DOHH2 (cell line): Measurements from ENCODE around the gene NDNF.

Source experiments
- H3F3A ChIP-seq: fragments of 200-600 bp; sonication (generic), shearing (Covaris generic); 2 replicates; pipeline ENCODE4 v1.6.0; 2016; ENCODE audit warnings: antibody characterized with exemption, mild to moderate bottlenecking; ENCODE audit not compliant: control insufficient read depth, insufficient read depth
- H3K27ac ChIP-seq: fragments of 200-600 bp; sonication (generic); 2 replicates; pipeline ENCODE4 v1.5.1; 2014; ENCODE audit warnings: low read depth, mild to moderate bottlenecking, low read length, moderate library complexity
- H3K27me3 ChIP-seq: fragments of 200-600 bp; sonication (generic); 2 replicates; pipeline ENCODE4 v1.6.1; 2014; ENCODE audit warnings: mild to moderate bottlenecking, low read length, mixed read lengths; ENCODE audit not compliant: control insufficient read depth
- H3K36me3 ChIP-seq: fragments of 200-600 bp; sonication (generic); 2 replicates; pipeline ENCODE4 v1.6.1; 2014; ENCODE audit warnings: mild to moderate bottlenecking, low read length, moderate library complexity, mixed read lengths; ENCODE audit not compliant: control insufficient read depth
- H3K4me1 ChIP-seq: fragments of 200-600 bp; sonication (generic); 2 replicates; pipeline ENCODE4 v1.6.1; 2014; ENCODE audit warnings: mild to moderate bottlenecking, low read length, mixed read lengths; ENCODE audit not compliant: control insufficient read depth
- H3K4me2 ChIP-seq: fragments of 200-600 bp; sonication (generic); 2 replicates; pipeline ENCODE4 v1.6.0; 2014; ENCODE audit warnings: mild to moderate bottlenecking, low read length, moderate library complexity
- H3K4me3 ChIP-seq: fragments of 200-600 bp; sonication (generic); 2 replicates; pipeline ENCODE4 v1.5.1; 2014; ENCODE audit warnings: mild to moderate bottlenecking, low read length, mixed read lengths
- H3K79me2 ChIP-seq: fragments of 200-600 bp; sonication (generic); 2 replicates; pipeline ENCODE4 v1.6.1; 2014; ENCODE audit warnings: mild to moderate bottlenecking, low read length, mixed read lengths; ENCODE audit not compliant: control insufficient read depth
- H3K9me2 ChIP-seq: fragments of 200-600 bp; sonication (generic); replicated peaks from 2 replicates; pipeline ENCODE4 v1.6.1; 2014; ENCODE audit warnings: mild to moderate bottlenecking, low read length, mixed read lengths; ENCODE audit not compliant: control insufficient read depth
- H3K9me3 ChIP-seq: fragments of 200-600 bp; sonication (generic); 2 replicates; pipeline ENCODE4 v1.6.1; 2014; ENCODE audit warnings: antibody characterized with exemption, low read length, mixed read lengths; ENCODE audit not compliant: control insufficient read depth, insufficient read depth
- H4K20me1 ChIP-seq: fragments of 200-600 bp; sonication (generic); 2 replicates; pipeline ENCODE4 v1.6.0; 2014; ENCODE audit warnings: low read depth, mild to moderate bottlenecking, antibody characterized with exemption, low read length, moderate library complexity; ENCODE audit not compliant: control insufficient read depth, insufficient read depth
- EZH2phosphoT487 ChIP-seq: fragments of 200-600 bp; sonication (generic); IDR thresholded peaks from 2 replicates; pipeline ENCODE4 v1.6.1; 2017; ENCODE audit warnings: borderline replicate concordance, mild to moderate bottlenecking, antibody characterized with exemption, low read length, moderate library complexity, mixed read lengths
- TF ChIP-seq, protein P1 (sequence below): fragments of 200-600 bp; sonication (generic); IDR thresholded peaks from one replicate; pipeline ENCODE4 v1.5.1; 2014; ENCODE audit warnings: antibody characterized with exemption, mild to moderate bottlenecking, low read depth, low read length; ENCODE audit not compliant: poor library complexity, severe bottlenecking

Gene NDNF

DNA sequence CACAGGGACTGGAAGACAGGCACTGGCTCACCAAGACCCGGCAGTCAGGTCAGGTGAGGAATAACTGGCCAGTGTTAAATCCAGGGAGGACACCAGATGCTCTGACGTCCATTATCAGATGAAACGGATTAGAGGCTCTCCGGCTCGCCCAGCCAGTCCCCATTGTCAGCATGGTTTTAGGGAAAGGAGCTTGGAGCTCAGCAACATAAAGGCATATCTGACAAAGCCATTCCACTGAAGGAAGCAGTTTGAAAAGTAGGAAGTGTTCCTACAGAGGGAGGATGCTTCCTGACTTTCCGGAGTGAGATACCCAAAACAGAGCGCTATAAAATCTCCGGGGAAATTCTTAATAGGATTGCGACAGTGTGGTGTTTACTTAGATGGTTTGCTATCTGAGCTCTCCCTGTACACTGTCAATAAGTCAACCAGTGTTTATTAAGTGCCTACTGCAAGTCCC is 14.8 kb downstream of the NDNF start:
- Histone ChIP-seq H3K9me2 (no peaks in the 10 kb centered on the region), H3K79me2 (no peaks in the 10 kb centered on the region), H3K27me3 (no peaks in the 10 kb centered on the region), H3K27ac (no peak overlapping the region), H4K20me1 (no peaks in the 10 kb centered on the region), H3K36me3 (no peaks in the 10 kb centered on the region), H3K9me3 (no peaks in the 10 kb centered on the region), H3K4me1 (no peaks in the 10 kb centered on the region), H3K4me2 (no peak overlapping the region), H3F3A (no peaks in the 10 kb centered on the region), H3K4me3 (no peak overlapping the region)
- TF ChIP-seq, protein P1, sequence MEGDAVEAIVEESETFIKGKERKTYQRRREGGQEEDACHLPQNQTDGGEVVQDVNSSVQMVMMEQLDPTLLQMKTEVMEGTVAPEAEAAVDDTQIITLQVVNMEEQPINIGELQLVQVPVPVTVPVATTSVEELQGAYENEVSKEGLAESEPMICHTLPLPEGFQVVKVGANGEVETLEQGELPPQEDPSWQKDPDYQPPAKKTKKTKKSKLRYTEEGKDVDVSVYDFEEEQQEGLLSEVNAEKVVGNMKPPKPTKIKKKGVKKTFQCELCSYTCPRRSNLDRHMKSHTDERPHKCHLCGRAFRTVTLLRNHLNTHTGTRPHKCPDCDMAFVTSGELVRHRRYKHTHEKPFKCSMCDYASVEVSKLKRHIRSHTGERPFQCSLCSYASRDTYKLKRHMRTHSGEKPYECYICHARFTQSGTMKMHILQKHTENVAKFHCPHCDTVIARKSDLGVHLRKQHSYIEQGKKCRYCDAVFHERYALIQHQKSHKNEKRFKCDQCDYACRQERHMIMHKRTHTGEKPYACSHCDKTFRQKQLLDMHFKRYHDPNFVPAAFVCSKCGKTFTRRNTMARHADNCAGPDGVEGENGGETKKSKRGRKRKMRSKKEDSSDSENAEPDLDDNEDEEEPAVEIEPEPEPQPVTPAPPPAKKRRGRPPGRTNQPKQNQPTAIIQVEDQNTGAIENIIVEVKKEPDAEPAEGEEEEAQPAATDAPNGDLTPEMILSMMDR, result no peak
- TF ChIP-seq EZH2phosphoT487, result no peak

DNA sequence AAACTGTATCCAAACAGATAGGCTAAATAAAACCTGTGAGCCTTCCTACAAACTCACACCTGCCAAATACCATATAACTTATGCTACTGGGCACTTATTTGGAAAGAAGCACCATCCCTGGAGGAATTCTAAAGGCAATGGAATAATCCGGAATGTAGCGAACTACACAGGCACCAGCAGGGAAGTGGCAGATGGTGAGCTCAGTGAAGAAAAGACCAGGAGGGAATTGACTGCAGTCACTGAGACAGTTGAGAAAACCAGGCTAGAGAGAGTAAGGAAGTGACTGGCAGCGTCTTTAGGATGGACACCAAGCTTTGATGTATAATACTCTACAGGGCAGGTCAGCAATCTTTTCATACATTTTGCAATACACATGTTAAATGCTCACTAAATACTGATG is 16.3 kb downstream of the NDNF start:
- H4K20me1 ChIP-seq, result no peaks in the 10 kb centered on the region
- no peaks in the 10 kb centered on the region for H3K4me1 ChIP-seq
- no peaks in the 10 kb centered on the region for H3K36me3 ChIP-seq
- H3K9me3 ChIP-seq, result no peaks in the 10 kb centered on the region
- H3K27me3 ChIP-seq, result no peaks in the 10 kb centered on the region
- H3K9me2 ChIP-seq, result no peaks in the 10 kb centered on the region
- H3K27ac ChIP-seq, result no peak overlapping the region
- H3K4me2 ChIP-seq, result no peak overlapping the region
- no peaks in the 10 kb centered on the region for H3K79me2 ChIP-seq
- no peaks in the 10 kb centered on the region for H3F3A ChIP-seq
- TF ChIP-seq, protein P1, result no peak
- no peak for TF ChIP-seq EZH2phosphoT487
- no peak overlapping the region for H3K4me3 ChIP-seq

DNA sequence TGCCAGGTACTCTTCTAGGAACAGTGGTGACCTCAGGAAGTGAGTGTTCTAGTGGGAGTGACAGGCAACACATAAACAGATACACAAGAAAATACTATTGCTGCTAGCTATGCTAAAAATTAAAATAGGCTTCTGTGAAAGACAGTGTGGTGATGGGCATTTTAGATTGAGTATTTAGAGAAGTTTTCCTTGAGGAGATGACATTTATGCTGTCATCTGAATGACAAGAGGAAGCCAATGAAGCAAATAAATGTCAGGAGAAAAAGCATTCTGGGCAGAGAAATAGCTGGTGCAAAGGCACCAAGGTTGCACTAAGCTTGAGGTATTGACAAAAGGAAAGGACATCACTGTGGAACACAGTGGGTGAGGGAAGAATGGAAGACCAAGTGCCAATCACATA is 18.0 kb downstream of the NDNF start:
- no peaks in the 10 kb centered on the region for H4K20me1 ChIP-seq
- no peaks in the 10 kb centered on the region for H3K9me3 ChIP-seq
- no peak for TF ChIP-seq EZH2phosphoT487
- TF ChIP-seq, protein P1, result no peak

DNA sequence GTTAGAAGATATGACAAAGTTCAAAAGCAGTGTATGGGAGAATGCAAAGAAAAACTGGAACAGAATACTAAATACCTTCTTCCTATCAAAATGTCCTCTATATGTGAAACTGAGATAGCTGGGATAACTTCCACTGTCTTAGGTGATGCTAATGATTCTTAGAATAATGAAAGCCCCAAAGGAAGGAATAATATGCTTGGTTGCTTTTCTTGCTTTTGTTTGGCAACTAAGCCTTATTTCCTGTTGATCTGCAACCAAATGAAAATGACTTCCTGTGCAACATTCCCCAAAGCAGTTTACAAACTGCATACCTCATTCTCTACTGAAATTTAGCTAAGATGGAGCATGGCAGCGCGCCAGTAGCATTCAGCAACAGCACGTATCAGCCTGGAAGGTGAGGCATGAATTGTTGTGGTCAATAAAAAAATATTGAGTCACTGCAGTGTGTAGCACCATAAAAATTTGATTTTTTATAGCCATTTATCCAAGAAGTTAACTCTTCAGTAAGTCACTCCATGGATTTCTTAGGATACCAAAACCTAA is 18.7 kb downstream of the NDNF start:
- H3K36me3 ChIP-seq, result no peaks in the 10 kb centered on the region
- TF ChIP-seq, protein P1, result no peak
- H3K9me2 ChIP-seq, result no peaks in the 10 kb centered on the region
- H4K20me1 ChIP-seq, result no peaks in the 10 kb centered on the region
- no peaks in the 10 kb centered on the region for H3K9me3 ChIP-seq
- no peaks in the 10 kb centered on the region for H3K27me3 ChIP-seq
- no peaks in the 10 kb centered on the region for H3K4me1 ChIP-seq
- no peak overlapping the region for H3K4me3 ChIP-seq
- H3K79me2 ChIP-seq, result no peaks in the 10 kb centered on the region
- H3F3A ChIP-seq, result no peaks in the 10 kb centered on the region
- no peak overlapping the region for H3K4me2 ChIP-seq
- no peak overlapping the region for H3K27ac ChIP-seq

More for the DNA sequence above, 18.0 kb downstream of the NDNF start:
- Histone ChIP-seq H3K79me2 (no peaks in the 10 kb centered on the region), H3K9me2 (no peaks in the 10 kb centered on the region), H3K27me3 (no peaks in the 10 kb centered on the region), H3K4me2 (no peak overlapping the region), H3F3A (no peaks in the 10 kb centered on the region), H3K27ac (no peak overlapping the region), H3K36me3 (no peaks in the 10 kb centered on the region), H3K4me1 (no peaks in the 10 kb centered on the region), H3K4me3 (no peak overlapping the region)
